ENCODE measurements around the gene B4GALT4.

The B4GALT4 gene

DNA sequence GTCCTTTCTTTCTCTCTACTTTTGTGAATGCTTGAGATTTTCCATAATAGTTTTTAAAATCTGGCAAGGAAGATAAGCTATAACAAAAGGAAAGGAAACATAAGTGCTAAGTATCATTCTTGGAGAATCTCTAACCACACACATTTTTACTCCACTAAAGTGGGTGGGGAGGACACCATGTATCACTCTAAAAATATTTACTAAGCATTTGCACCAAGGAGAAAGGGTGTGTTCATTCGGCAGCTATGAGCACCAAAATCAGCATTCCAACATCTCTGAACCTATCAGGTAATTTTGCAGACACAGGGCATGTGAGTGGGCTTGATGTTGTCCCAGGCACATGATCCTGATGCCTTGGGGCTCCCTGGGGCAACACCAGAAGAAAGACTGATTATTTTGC lies 5.5 kb downstream of the B4GALT4 start:
- TF ChIP-seq ZFX (IDR thresholded peaks at IDR 0.05; ENCODE audit: borderline replicate concordance) (no peak), CTCF (IDR thresholded peaks at IDR 0.05) (no peak)
- H3K27ac ChIP-seq: no peak overlapping the region

GRCh38 chr3:119234610-119235009 lies 6.1 kb downstream of the B4GALT4 start:
- no peak overlapping the region for H3K27ac ChIP-seq
- no peak for TF ChIP-seq CTCF (IDR thresholded peaks at IDR 0.05)
- no peak for TF ChIP-seq ZFX (IDR thresholded peaks at IDR 0.05; ENCODE audit: borderline replicate concordance)

DNA sequence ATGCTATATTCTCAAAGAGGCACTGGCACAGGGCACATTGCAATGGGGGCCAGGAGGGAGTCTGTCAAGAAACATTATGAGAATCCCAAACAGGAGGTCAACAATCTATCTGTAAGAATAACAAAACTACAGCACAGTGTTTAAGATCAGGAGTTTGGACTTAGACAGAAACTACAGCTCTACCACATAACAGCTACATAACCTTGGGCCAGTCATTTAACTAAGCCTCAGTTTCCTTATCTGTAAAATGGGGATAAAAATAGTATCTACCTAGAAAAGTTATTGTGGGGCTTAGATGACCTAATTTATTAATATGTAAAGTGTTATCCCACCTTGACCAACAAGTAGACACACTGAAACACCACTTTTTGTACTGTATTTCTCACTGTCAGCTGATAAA lies 9.9 kb downstream of the B4GALT4 start:
- TF ChIP-seq CTCF (IDR thresholded peaks at IDR 0.05) (no peak), ZFX (IDR thresholded peaks at IDR 0.05; ENCODE audit: borderline replicate concordance) (no peak)
- no peak overlapping the region for H3K27ac ChIP-seq

DNA sequence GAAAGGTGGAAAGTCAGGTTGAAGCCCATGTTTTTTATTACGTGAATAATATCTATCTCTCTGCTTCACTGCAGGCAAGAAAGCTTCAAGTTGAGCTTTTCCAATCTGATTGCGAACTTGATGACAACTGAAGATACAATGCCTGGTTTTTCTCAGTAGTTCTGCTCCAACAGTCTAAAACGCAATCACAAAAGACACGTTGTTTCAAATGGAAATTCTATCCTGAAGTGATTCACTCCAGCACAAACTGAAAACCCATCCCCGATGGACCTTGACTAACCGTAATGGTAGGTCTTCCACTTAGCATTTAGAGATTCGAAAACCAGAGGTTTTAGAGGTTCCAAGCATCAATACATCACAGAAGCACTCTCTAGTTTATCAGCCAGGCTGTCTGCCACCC lies 10.6 kb downstream of the B4GALT4 start:
- H3K27ac ChIP-seq: no peak overlapping the region
- no peak for TF ChIP-seq CTCF (IDR thresholded peaks at IDR 0.05)
- no peak for TF ChIP-seq ZFX (IDR thresholded peaks at IDR 0.05; ENCODE audit: borderline replicate concordance)

- TF ChIP-seq ZFX (IDR thresholded peaks at IDR 0.05; ENCODE audit: borderline replicate concordance): no peak
- no peak overlapping the region for H3K27ac ChIP-seq
Observed at GRCh38 chr3:119229190-119229589, 11.5 kb downstream of the B4GALT4 start.

GRCh38 chr3:119228373-119229145 lies 12.1 kb downstream of the B4GALT4 start:
- TF ChIP-seq CTCF (IDR thresholded peaks at IDR 0.05): no peak
- no peak for TF ChIP-seq ZFX (IDR thresholded peaks at IDR 0.05; ENCODE audit: borderline replicate concordance)
- no peak overlapping the region for H3K27ac ChIP-seq

- no peak overlapping the region for H3K27ac ChIP-seq
- TF ChIP-seq CTCF (IDR thresholded peaks at IDR 0.05) (no peak), ZFX (IDR thresholded peaks at IDR 0.05; ENCODE audit: borderline replicate concordance) (no peak)
Observed at GRCh38 chr3:119227070-119227850, 13.4 kb downstream of the B4GALT4 start.

All from 22Rv1 (cell line).